ENCODE measurements around the gene ZBTB38.

ZBTB38 gene

GRCh38 chr3:141407047-141407446 lies 38.7 kb downstream of the ZBTB38 start:
- TF ChIP-seq CTCF (IDR thresholded peaks at IDR 0.05; ENCODE audit: extremely low read depth, missing control alignments), result no peak
- DNase-seq (ENCODE audit: low spot score), result no peak

- no peak for DNase-seq (ENCODE audit: low spot score)
- TF ChIP-seq CTCF (IDR thresholded peaks at IDR 0.05; ENCODE audit: extremely low read depth, missing control alignments), result no peak
Observed at GRCh38 chr3:141407825-141408224, 39.5 kb downstream of the ZBTB38 start.

GRCh38 chr3:141408596-141408995 lies 40.3 kb downstream of the ZBTB38 start:
- DNase-seq (ENCODE audit: low spot score), result no peak
- no peak for TF ChIP-seq CTCF (IDR thresholded peaks at IDR 0.05; ENCODE audit: extremely low read depth, missing control alignments)

GRCh38 chr3:141409940-141410241 lies 41.6 kb downstream of the ZBTB38 start:
- TF ChIP-seq CTCF (IDR thresholded peaks at IDR 0.05; ENCODE audit: extremely low read depth, missing control alignments), result no peak
- DNase-seq (ENCODE audit: low spot score), result no peak

GRCh38 chr3:141410408-141410807 lies 42.1 kb downstream of the ZBTB38 start:
- no peak for DNase-seq (ENCODE audit: low spot score)

GRCh38 chr3:141410846-141411245 lies 42.5 kb downstream of the ZBTB38 start:
- no peak for DNase-seq (ENCODE audit: low spot score)
- TF ChIP-seq CTCF (IDR thresholded peaks at IDR 0.05; ENCODE audit: extremely low read depth, missing control alignments), result no peak

More at GRCh38 chr3:141410408-141410807, 42.1 kb downstream of the ZBTB38 start:
- no peak for TF ChIP-seq CTCF (IDR thresholded peaks at IDR 0.05; ENCODE audit: extremely low read depth, missing control alignments)

GRCh38 chr3:141411251-141411771 lies 43.0 kb downstream of the ZBTB38 start:
- DNase-seq (ENCODE audit: low spot score), result no peak
- TF ChIP-seq CTCF (IDR thresholded peaks at IDR 0.05; ENCODE audit: extremely low read depth, missing control alignments), result no peak

Measured in GM20000 (cell line).